HG03175 (cell line): ENCODE data around the gene IL17B.

ENCODE experiments used
- ATAC-seq: cut with Tn5 transposase; IDR thresholded peaks from one replicate; pipeline ENCODE4 v1.9.1; 2021; ENCODE audit warnings: mild to moderate bottlenecking, moderate library complexity; ENCODE audit not compliant: unreplicated experiment

Gene IL17B

GRCh38 chr5:149380466-149381121, 1.5 kb upstream of the IL17B start:
- ATAC-seq, result no peak

GRCh38 chr5:149379818-149380374, 804 bp upstream of the IL17B start:
- ATAC-seq, result no peak

- no peak for ATAC-seq
These were observed 761 bp downstream of the IL17B start for GRCh38 chr5:149378241-149378820.

GRCh38 chr5:149376711-149377447, 2.2 kb downstream of the IL17B start:
- ATAC-seq, result no peak

- ATAC-seq, result no peak
These were observed 3.0 kb downstream of the IL17B start for GRCh38 chr5:149376104-149376503.

GRCh38 chr5:149375434-149375833, 3.7 kb downstream of the IL17B start:
- no peak for ATAC-seq

- ATAC-seq, result no peak
These were observed 4.3 kb downstream of the IL17B start for GRCh38 chr5:149374801-149375200.

GRCh38 chr5:149374303-149374702, 4.8 kb downstream of the IL17B start:
- no peak for ATAC-seq

- no peak for ATAC-seq
These were observed 6.2 kb downstream of the IL17B start for GRCh38 chr5:149372932-149373331.

GRCh38 chr5:149372076-149372795, 6.9 kb downstream of the IL17B start:
- no peak for ATAC-seq

- peak; percentile 79 for ATAC-seq
These were observed 7.7 kb downstream of the IL17B start for GRCh38 chr5:149371296-149371962.

- ATAC-seq, result no peak
These were observed 8.2 kb downstream of the IL17B start for GRCh38 chr5:149370878-149371277.

- ATAC-seq, result no peak
These were observed 11.0 kb downstream of the IL17B start for GRCh38 chr5:149367972-149368645.

GRCh38 chr5:149367249-149367971, 11.7 kb downstream of the IL17B start:
- peak; percentile 77 for ATAC-seq

- no peak for ATAC-seq
These were observed 12.8 kb downstream of the IL17B start for GRCh38 chr5:149366169-149366729.

- no peak for ATAC-seq
These were observed 13.7 kb downstream of the IL17B start for GRCh38 chr5:149365418-149365817.

- ATAC-seq, result no peak
These were observed 14.4 kb downstream of the IL17B start for GRCh38 chr5:149364719-149365118.

GRCh38 chr5:149363936-149364335, 15.2 kb downstream of the IL17B start:
- ATAC-seq, result no peak

GRCh38 chr5:149363358-149363757, 15.7 kb downstream of the IL17B start:
- ATAC-seq, result no peak
